Vagina (tissue), 2 donors: ENCODE measurements around the gene VPS51. TPM values are rescaled to one million over a fixed set of nuclear protein-coding genes. Genes with fewer than 3 reads are reported as not detected.
"Not testable (repeated sequence)": the region's sequence is repeated elsewhere in the genome, so short reads cannot be mapped to it uniquely, and the experiment has no call there.

Experiments used
- DNase-seq, 2 donors: peaks; one replicate each; pipeline ENCODE4 v3.0.0-alpha.2; 2017; ENCODE audit errors: extremely low spot score in 2 of 2
- H3K27ac ChIP-seq: fragments of 200-600 bp; sonication (generic); one replicate; pipeline ENCODE4 v1.5.1; 2019
- H3K27me3 ChIP-seq: fragments of 200-600 bp; sonication (generic); one replicate; pipeline ENCODE4 v1.5.1; 2019
- H3K36me3 ChIP-seq, 2 donors: fragments of 200-600 bp; sonication (generic); one replicate each; pipeline ENCODE4 v1.5.1; 2017 to 2019
- H3K4me1 ChIP-seq: fragments of 200-600 bp; sonication (generic); one replicate; pipeline ENCODE4 v1.5.1; 2019
- H3K4me3 ChIP-seq, 2 donors: fragments of 200-600 bp; sonication (generic); 1 replicate in 1 of 2; 2 replicates in 1 of 2; pipeline ENCODE4 v1.5.1; 2016 to 2019
- H3K9me3 ChIP-seq: fragments of 200-600 bp; sonication (generic); one replicate; pipeline ENCODE4 v1.5.1; 2019
- POLR2A ChIP-seq, 2 donors: fragments of 450-650 bp; IDR thresholded peaks; one replicate each; pipeline ENCODE4 v1.6.1; 2017; ENCODE audit warnings: antibody characterized with exemption in 2 of 2, mild to moderate bottlenecking in 2 of 2, moderate library complexity in 2 of 2
- POLR2AphosphoS5 ChIP-seq, 2 donors: sonication (generic); formaldehyde crosslinking; IDR thresholded peaks; one replicate each; pipeline ENCODE4 v1.9.0; 2017; ENCODE audit warnings: antibody characterized with exemption in 2 of 2, mild to moderate bottlenecking in 2 of 2, low read depth in 1 of 2; ENCODE audit not compliant: insufficient read depth in 1 of 2
- intact Hi-C: fragments of 100-400 bp; cut with DNase I; formaldehyde crosslinking; loops from one replicate; pipeline ENCODE4 v1.15.1; 2023
- total RNA-seq: library from RNA; depleted of rRNA; stranded (reverse); fragments of >200 nt; gene quantifications from one replicate; pipeline ENCODE4 v1.2.3, GENCODE V29; 2016
- TF ChIP-seq, protein P1 (sequence below), 3 experiments: fragments of 450-650 bp in 2 of 3; fragments of 200-600 bp in 1 of 3; sonication (generic) in 1 of 3; IDR thresholded peaks; one replicate each; pipeline ENCODE4 v1.5.1; 2017 to 2019; ENCODE audit warnings: antibody characterized with exemption in 3 of 3, mild to moderate bottlenecking in 2 of 3, moderate library complexity in 2 of 3

VPS51 gene
- total RNA-seq, 1 donor from 2014 or later: 191 TPM

- H3K27ac ChIP-seq: no peak overlapping the region
- intact Hi-C loops: no loop called here
- H3K4me1 ChIP-seq: peaks cover 20% of the 10 kb centered on the region
- no peak overlapping the region for H3K4me3 ChIP-seq
- no peak for DNase-seq
- H3K9me3 ChIP-seq: no peaks in the 10 kb centered on the region
- H3K27me3 ChIP-seq: no peaks in the 10 kb centered on the region
- TF ChIP-seq POLR2A (IDR thresholded peaks at IDR 0.05) (no peak), POLR2AphosphoS5 (IDR thresholded peaks at IDR 0.05; ENCODE audit: insufficient read depth in 1 of 2, low read depth in 1 of 2) (no peak)
- TF ChIP-seq, protein P1, sequence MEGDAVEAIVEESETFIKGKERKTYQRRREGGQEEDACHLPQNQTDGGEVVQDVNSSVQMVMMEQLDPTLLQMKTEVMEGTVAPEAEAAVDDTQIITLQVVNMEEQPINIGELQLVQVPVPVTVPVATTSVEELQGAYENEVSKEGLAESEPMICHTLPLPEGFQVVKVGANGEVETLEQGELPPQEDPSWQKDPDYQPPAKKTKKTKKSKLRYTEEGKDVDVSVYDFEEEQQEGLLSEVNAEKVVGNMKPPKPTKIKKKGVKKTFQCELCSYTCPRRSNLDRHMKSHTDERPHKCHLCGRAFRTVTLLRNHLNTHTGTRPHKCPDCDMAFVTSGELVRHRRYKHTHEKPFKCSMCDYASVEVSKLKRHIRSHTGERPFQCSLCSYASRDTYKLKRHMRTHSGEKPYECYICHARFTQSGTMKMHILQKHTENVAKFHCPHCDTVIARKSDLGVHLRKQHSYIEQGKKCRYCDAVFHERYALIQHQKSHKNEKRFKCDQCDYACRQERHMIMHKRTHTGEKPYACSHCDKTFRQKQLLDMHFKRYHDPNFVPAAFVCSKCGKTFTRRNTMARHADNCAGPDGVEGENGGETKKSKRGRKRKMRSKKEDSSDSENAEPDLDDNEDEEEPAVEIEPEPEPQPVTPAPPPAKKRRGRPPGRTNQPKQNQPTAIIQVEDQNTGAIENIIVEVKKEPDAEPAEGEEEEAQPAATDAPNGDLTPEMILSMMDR (IDR thresholded peaks at IDR 0.05): no peak
- H3K36me3 ChIP-seq: no peaks in the 10 kb centered on the region
Observed at GRCh38 chr11:65148657-65149056, 52.6 kb downstream of the VPS51 start.

DNA sequence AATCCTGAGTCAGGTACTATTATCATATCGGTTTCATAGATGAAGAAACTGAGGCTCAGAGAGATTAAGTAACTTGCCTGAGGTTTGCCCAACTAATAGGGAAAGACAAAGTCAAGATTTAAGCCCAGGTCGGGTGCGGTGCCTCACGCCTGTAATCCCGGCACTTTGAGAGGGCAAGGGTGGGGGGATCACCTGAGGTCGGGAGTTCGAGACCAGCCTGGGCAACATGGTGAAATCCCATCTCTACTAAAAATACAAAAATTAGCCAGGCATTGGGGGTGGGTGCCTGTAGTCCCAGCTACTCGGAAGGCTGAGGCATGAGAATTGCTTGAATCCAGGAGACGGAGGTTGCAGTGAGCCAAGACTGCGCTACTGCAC is 54.1 kb downstream of the VPS51 start:
- Histone ChIP-seq H3K27ac (peak overlapping the region; percentile 49), H3K4me1 (peaks cover 20% of the 10 kb centered on the region)
- H3K4me3 ChIP-seq, DNase-seq, H3K27me3 ChIP-seq, H3K36me3 ChIP-seq, intact Hi-C loops, H3K9me3 ChIP-seq: not testable (repeated sequence)

DNA sequence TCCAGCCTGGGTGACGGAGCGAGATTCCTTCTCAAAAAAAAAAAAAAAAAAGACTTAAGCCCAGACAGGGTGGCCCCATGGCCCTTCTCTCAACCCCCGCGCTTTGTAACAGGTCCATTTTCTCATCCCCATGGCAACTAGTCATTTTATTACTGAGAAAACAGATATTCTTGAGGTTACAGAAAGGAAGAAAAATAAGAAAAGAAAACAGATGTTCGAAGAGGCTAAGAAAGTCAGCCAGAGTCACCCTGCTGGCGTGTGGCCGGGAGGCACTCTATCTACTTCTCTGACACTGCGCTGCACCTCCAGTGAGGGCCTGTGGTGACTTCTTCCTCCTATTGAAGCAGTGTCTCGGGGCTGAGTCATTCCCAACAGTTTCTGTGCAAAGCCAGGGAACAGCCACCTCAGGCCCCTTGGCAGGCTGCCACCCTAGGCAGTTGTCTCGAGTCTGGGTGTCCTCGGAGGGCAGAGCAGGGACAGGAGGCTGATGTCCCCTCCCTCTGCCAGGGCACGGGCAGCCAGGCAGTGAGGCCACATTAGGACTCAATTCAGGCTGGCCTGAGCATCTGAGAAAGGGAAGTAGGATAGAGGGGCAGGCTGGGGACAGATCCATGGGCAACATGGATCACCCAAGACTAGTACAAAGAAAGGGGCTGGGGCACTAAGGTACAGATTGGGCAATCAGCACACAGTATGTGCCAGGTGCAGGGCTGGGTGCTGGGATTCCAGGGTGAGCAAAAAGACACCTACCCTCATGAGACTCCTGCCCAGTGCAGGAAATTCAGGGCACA is 54.7 kb downstream of the VPS51 start:
- Histone ChIP-seq H3K27me3 (no peaks in the 10 kb centered on the region), H3K9me3 (no peaks in the 10 kb centered on the region), H3K27ac (peak overlapping the region; percentile 49), H3K4me3 (no peak overlapping the region), H3K36me3 (no peaks in the 10 kb centered on the region), H3K4me1 (peaks cover 20% of the 10 kb centered on the region)
- DNase-seq: peak in 1 of 2 donors; percentile 90
- TF ChIP-seq POLR2AphosphoS5 (IDR thresholded peaks at IDR 0.05; ENCODE audit: insufficient read depth in 1 of 2, low read depth in 1 of 2): peak in 1 of 2 donors; percentile 72
- TF ChIP-seq, protein P1 (IDR thresholded peaks at IDR 0.05): no peak
- no peak for TF ChIP-seq POLR2A (IDR thresholded peaks at IDR 0.05)
- intact Hi-C loops: no loop called here

GRCh38 chr11:65151331-65151899 is 55.4 kb downstream of the VPS51 start:
- Histone ChIP-seq H3K4me1 (peaks cover 20% of the 10 kb centered on the region), H3K27ac (peak overlapping the region; percentile 49), H3K9me3 (no peaks in the 10 kb centered on the region), H3K4me3 (no peak overlapping the region), H3K27me3 (no peaks in the 10 kb centered on the region), H3K36me3 (no peaks in the 10 kb centered on the region)
- intact Hi-C loops: no loop called here
- no peak for DNase-seq
- no peak for TF ChIP-seq POLR2AphosphoS5 (IDR thresholded peaks at IDR 0.05; ENCODE audit: insufficient read depth in 1 of 2, low read depth in 1 of 2)
- TF ChIP-seq, protein P1 (IDR thresholded peaks at IDR 0.05): no peak
- TF ChIP-seq POLR2A (IDR thresholded peaks at IDR 0.05): no peak

DNA sequence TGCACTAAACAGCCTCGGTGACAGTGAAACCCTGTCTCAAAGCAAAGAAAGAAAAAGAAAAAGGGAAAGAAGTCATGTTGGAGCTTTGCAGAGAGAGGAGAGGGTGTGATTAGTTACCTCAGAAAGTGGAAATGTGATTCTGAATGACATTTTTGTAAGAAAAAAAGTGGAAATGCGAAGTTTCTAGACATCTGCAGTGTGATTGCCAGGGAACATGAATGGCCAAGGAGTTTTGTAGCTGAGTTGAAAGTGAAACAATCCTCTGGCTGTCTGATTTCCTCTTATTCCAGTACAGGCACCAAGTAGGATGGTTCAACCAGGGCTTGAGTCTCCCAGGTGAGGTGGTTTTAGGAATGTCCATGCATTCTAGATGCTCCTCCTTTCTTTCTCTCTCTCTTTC is 56.1 kb downstream of the VPS51 start:
- Histone ChIP-seq H3K27ac (no peak overlapping the region), H3K36me3 (no peaks in the 10 kb centered on the region), H3K27me3 (no peaks in the 10 kb centered on the region), H3K9me3 (no peaks in the 10 kb centered on the region), H3K4me3 (no peak overlapping the region), H3K4me1 (peaks cover 20% of the 10 kb centered on the region)
- TF ChIP-seq POLR2AphosphoS5 (IDR thresholded peaks at IDR 0.05; ENCODE audit: insufficient read depth in 1 of 2, low read depth in 1 of 2): no peak
- TF ChIP-seq, protein P1 (IDR thresholded peaks at IDR 0.05): no peak
- no peak for TF ChIP-seq POLR2A (IDR thresholded peaks at IDR 0.05)
- no peak for DNase-seq
- intact Hi-C loops: no loop called here
